WTC11 (cell line): Measurements from ENCODE around the gene OR10P1. TPM values are rescaled to one million over a fixed set of nuclear protein-coding genes. Genes with fewer than 3 reads are reported as not detected.

Source experiments
- ATAC-seq: fragments of 200-7000 bp; cut with Tn5 transposase; 2 replicates; pipeline ENCODE4 v1.10.0; 2021; ENCODE audit warnings: mild to moderate bottlenecking, moderate library complexity
- CTCF ChIA-PET: fragments of 300-600 bp; sonication (Branson Sonifier 250); formaldehyde crosslinking; loops from one replicate; lab custom pipeline; 2021; ENCODE audit warnings: antibody characterized with exemption; lab: Charles Lee
- POLR2A ChIA-PET: fragments of 350-600 bp; sonication (Branson Sonifier 250); formaldehyde crosslinking; loops from one replicate; lab custom pipeline; 2021; ENCODE audit warnings: antibody characterized with exemption; lab: Charles Lee
- DNase-seq: peaks from one replicate; pipeline ENCODE4 v3.0.0; 2021; ENCODE audit warnings: low spot score
- H3K27ac Mint-ChIP-seq: 2 replicates; pipeline ENCODE4 v1.8.0; 2021; ENCODE audit warnings: mixed read lengths
- H3K27me3 Mint-ChIP-seq: 2 replicates; pipeline ENCODE4 v1.8.0; 2021; ENCODE audit warnings: low read depth, mild to moderate bottlenecking, moderate library complexity, mixed read lengths
- H3K36me3 Mint-ChIP-seq: 2 replicates; pipeline ENCODE4 v1.8.0; 2021; ENCODE audit warnings: mixed read lengths
- H3K4me1 Mint-ChIP-seq: 2 replicates; pipeline ENCODE4 v1.8.0; 2022; ENCODE audit warnings: mixed read lengths
- H3K4me3 Mint-ChIP-seq: 2 replicates; pipeline ENCODE4 v1.8.0; 2021; ENCODE audit warnings: mild to moderate bottlenecking, moderate library complexity, mixed read lengths
- H3K9me3 Mint-ChIP-seq: 2 replicates; pipeline ENCODE4 v1.8.0; 2021; ENCODE audit warnings: mixed read lengths
- CDX4 ChIP-seq: fragments of 250-450 bp; sonication (Bioruptor Pico); IDR thresholded peaks from 2 replicates; pipeline ENCODE4 v1.9.0; 2021; ENCODE audit warnings: moderate library complexity, mild to moderate bottlenecking, inconsistent platforms, borderline replicate concordance
- CREB1 ChIP-seq: sonication (generic); formaldehyde crosslinking; IDR thresholded peaks from 2 replicates; pipeline ENCODE4 v1.8.0; 2023; ENCODE audit warnings: mild to moderate bottlenecking, missing genetic modification reagents
- EMX1 ChIP-seq: fragments of 250-450 bp; sonication (Bioruptor Pico); IDR thresholded peaks from 2 replicates; pipeline ENCODE4 v1.8.0; 2021; ENCODE audit warnings: mild to moderate bottlenecking
- ETV6 ChIP-seq: sonication (generic); formaldehyde crosslinking; IDR thresholded peaks from 2 replicates; pipeline ENCODE4 v1.8.1; 2022; ENCODE audit warnings: mild to moderate bottlenecking, missing genetic modification reagents
- FOXJ3 ChIP-seq: sonication (generic); formaldehyde crosslinking; IDR thresholded peaks from 2 replicates; pipeline ENCODE4 v1.9.0; 2021; ENCODE audit warnings: missing genetic modification reagents, mild to moderate bottlenecking, borderline replicate concordance
- FOXK1 ChIP-seq: sonication (generic); formaldehyde crosslinking; IDR thresholded peaks from 2 replicates; pipeline ENCODE4 v1.8.0; 2022; ENCODE audit warnings: mild to moderate bottlenecking, moderate library complexity, missing genetic modification reagents
- GABPB1 ChIP-seq: sonication (generic); formaldehyde crosslinking; IDR thresholded peaks from 2 replicates; pipeline ENCODE4 v1.8.1; 2023; ENCODE audit warnings: mild to moderate bottlenecking, missing genetic modification reagents
- GTF2I ChIP-seq: fragments of 250-450 bp; sonication (Bioruptor Pico); conservative IDR thresholded peaks from 2 replicates; pipeline ENCODE4 v1.4.0; 2021; ENCODE audit warnings: mild to moderate bottlenecking
- JUN ChIP-seq: sonication (generic); formaldehyde crosslinking; IDR thresholded peaks from 2 replicates; pipeline ENCODE4 v1.8.0; 2023; ENCODE audit warnings: mild to moderate bottlenecking, missing genetic modification reagents
- MXD4 ChIP-seq: fragments of 250-450 bp; sonication (Bioruptor Pico); IDR thresholded peaks from 2 replicates; pipeline ENCODE4 v1.8.0; 2021; ENCODE audit warnings: mild to moderate bottlenecking, moderate library complexity, borderline replicate concordance
- MYBL2 ChIP-seq: sonication (generic); formaldehyde crosslinking; IDR thresholded peaks from 2 replicates; pipeline ENCODE4 v1.8.1; 2023; ENCODE audit warnings: mild to moderate bottlenecking, moderate library complexity, missing genetic modification reagents
- NFYB ChIP-seq: sonication (generic); formaldehyde crosslinking; conservative IDR thresholded peaks from 2 replicates; pipeline ENCODE4 v1.8.0; 2022; ENCODE audit warnings: low read depth, missing genetic modification reagents
- PRDM15 ChIP-seq: sonication (generic); formaldehyde crosslinking; IDR thresholded peaks from 2 replicates; pipeline ENCODE4 v1.8.0; 2022; ENCODE audit warnings: missing genetic modification reagents
- RORB ChIP-seq: fragments of 250-450 bp; sonication (Bioruptor Pico); IDR thresholded peaks from 2 replicates; pipeline ENCODE4 v1.9.0; 2021; ENCODE audit warnings: mild to moderate bottlenecking
- SMAD3 ChIP-seq: sonication (generic); formaldehyde crosslinking; IDR thresholded peaks from 2 replicates; pipeline ENCODE4 v1.8.0; 2022; ENCODE audit warnings: missing genetic modification reagents, mild to moderate bottlenecking, borderline replicate concordance
- SMAD4 ChIP-seq: sonication (generic); formaldehyde crosslinking; IDR thresholded peaks from 2 replicates; pipeline ENCODE4 v1.8.0; 2022; ENCODE audit warnings: mild to moderate bottlenecking, missing genetic modification reagents
- TCF7 ChIP-seq: sonication (generic); formaldehyde crosslinking; IDR thresholded peaks from 2 replicates; pipeline ENCODE4 v1.8.0; 2022; ENCODE audit warnings: mild to moderate bottlenecking, low read depth, missing genetic modification reagents, moderate library complexity
- TP53 ChIP-seq: sonication (generic); formaldehyde crosslinking; IDR thresholded peaks from 2 replicates; pipeline ENCODE4 v1.8.1; 2023; ENCODE audit warnings: mild to moderate bottlenecking, missing genetic modification reagents
- ZNF121 ChIP-seq: sonication (generic); formaldehyde crosslinking; IDR thresholded peaks from 2 replicates; pipeline ENCODE4 v1.8.0; 2023; ENCODE audit warnings: missing genetic modification reagents
- ZNF396 ChIP-seq: fragments of 250-450 bp; sonication (Bioruptor Pico); IDR thresholded peaks from 2 replicates; pipeline ENCODE4 v1.8.0; 2021; ENCODE audit warnings: mild to moderate bottlenecking, moderate library complexity, borderline replicate concordance
- ZNF671 ChIP-seq: fragments of 250-450 bp; sonication (Bioruptor Pico); IDR thresholded peaks from 2 replicates; pipeline ENCODE4 v1.8.0; 2021; ENCODE audit warnings: mild to moderate bottlenecking
- total RNA-seq: library from RNA; stranded (reverse); gene quantifications from 3 replicates; pipeline ENCODE4 v1.2.3, GENCODE V29; 2021
- TF ChIP-seq, protein P1 (sequence below): sonication (generic); formaldehyde crosslinking; IDR thresholded peaks from 2 replicates; pipeline ENCODE4 v1.8.1; 2023; ENCODE audit warnings: mild to moderate bottlenecking, missing genetic modification reagents, moderate library complexity
- TF ChIP-seq, protein P2 (sequence below): sonication (generic); formaldehyde crosslinking; IDR thresholded peaks from 2 replicates; pipeline ENCODE4 v1.8.1; 2022; ENCODE audit warnings: mild to moderate bottlenecking, moderate library complexity, missing genetic modification reagents
- TF ChIP-seq, protein P3 (sequence below): sonication (generic); formaldehyde crosslinking; IDR thresholded peaks from 2 replicates; pipeline ENCODE4 v1.8.0; 2022; ENCODE audit warnings: mild to moderate bottlenecking, missing genetic modification reagents
- TF ChIP-seq, protein P4 (sequence below): sonication (generic); formaldehyde crosslinking; IDR thresholded peaks from 2 replicates; pipeline ENCODE4 v1.8.0; 2022; ENCODE audit warnings: mild to moderate bottlenecking, missing genetic modification reagents

OR10P1 gene
- total RNA-seq, 1 experiment from 2014 or later = not detected

DNA sequence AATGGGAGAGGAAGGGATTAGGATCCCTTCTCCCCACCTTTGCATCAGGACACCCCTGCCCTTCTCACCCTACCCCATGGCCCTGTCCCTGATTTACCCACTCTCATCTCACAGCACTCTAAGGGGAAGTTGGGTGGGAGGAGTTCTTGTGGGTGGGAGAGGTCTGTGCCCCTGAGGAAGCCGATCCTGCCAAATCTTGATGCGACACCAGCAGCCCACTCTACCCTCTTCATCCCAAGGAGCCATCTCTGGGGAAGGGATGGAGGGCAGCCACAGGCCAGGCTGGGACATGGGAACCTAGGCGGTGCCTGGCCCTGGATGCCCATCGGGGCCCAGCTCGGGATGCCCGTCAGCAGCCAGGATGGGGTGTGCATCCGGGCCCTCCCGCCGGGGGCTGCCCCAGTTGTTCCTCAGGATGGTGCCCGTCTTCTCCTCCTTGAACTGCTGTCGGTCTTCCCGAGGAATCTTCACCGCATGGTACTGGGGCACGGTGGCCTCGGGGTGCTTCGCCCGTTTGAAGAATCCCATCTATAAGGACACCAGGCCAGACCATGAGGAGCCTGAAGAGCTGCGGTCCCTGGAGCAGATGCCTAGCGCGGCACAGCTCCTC lies 48.2 kb downstream of the OR10P1 start:
- Mint-ChIP-seq H3K9me3 (no peaks in the 10 kb centered on the region), H3K4me1 (peaks cover 14% of the 10 kb centered on the region), H3K27me3 (no peaks in the 10 kb centered on the region; the same call in 1 of the 2 replicates), H3K27ac (no peak overlapping the region), H3K4me3 (no peak overlapping the region), H3K36me3 (peaks cover 7% of the 10 kb centered on the region; the same call in 1 of the 2 replicates)
- no peak for ATAC-seq
- POLR2A ChIA-PET = interaction anchor here (1.1 kb wide), 1 partner anchor 10 kb away, joined by 3 read pairs; no protein-coding TSS in a partner anchor
- no peak for DNase-seq
- CTCF ChIA-PET = interaction anchor here (1.6 to 4.7 kb wide), 2 partner anchors 21 to 53 kb away, joined by 6 to 65 read pairs; no protein-coding TSS in a partner anchor
- TF ChIP-seq MXD4 (CRISPR knock-in tag) (no peak), TP53 (CRISPR knock-in tag) (no peak), ETV6 (CRISPR knock-in tag) (no peak), GABPB1 (CRISPR knock-in tag) (no peak), CDX4 (CRISPR knock-in tag) (no peak), FOXJ3 (no peak), RORB (CRISPR knock-in tag) (no peak), ZNF396 (CRISPR knock-in tag) (no peak), FOXK1 (CRISPR knock-in tag) (no peak), GTF2I (CRISPR knock-in tag) (no peak), EMX1 (CRISPR knock-in tag) (no peak), ZNF671 (CRISPR knock-in tag) (no peak), MYBL2 (CRISPR knock-in tag) (no peak)
- TF ChIP-seq, protein P1, sequence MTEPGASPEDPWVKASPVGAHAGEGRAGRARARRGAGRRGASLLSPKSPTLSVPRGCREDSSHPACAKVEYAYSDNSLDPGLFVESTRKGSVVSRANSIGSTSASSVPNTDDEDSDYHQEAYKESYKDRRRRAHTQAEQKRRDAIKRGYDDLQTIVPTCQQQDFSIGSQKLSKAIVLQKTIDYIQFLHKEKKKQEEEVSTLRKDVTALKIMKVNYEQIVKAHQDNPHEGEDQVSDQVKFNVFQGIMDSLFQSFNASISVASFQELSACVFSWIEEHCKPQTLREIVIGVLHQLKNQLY (CRISPR knock-in tag) = no peak
- TF ChIP-seq, protein P2, sequence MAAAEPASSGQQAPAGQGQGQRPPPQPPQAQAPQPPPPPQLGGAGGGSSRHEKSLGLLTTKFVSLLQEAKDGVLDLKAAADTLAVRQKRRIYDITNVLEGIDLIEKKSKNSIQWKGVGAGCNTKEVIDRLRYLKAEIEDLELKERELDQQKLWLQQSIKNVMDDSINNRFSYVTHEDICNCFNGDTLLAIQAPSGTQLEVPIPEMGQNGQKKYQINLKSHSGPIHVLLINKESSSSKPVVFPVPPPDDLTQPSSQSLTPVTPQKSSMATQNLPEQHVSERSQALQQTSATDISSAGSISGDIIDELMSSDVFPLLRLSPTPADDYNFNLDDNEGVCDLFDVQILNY (CRISPR knock-in tag) = no peak
- TF ChIP-seq, protein P3, sequence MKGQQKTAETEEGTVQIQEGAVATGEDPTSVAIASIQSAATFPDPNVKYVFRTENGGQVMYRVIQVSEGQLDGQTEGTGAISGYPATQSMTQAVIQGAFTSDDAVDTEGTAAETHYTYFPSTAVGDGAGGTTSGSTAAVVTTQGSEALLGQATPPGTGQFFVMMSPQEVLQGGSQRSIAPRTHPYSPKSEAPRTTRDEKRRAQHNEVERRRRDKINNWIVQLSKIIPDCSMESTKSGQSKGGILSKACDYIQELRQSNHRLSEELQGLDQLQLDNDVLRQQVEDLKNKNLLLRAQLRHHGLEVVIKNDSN (CRISPR knock-in tag) = no peak
- TF ChIP-seq, protein P4, sequence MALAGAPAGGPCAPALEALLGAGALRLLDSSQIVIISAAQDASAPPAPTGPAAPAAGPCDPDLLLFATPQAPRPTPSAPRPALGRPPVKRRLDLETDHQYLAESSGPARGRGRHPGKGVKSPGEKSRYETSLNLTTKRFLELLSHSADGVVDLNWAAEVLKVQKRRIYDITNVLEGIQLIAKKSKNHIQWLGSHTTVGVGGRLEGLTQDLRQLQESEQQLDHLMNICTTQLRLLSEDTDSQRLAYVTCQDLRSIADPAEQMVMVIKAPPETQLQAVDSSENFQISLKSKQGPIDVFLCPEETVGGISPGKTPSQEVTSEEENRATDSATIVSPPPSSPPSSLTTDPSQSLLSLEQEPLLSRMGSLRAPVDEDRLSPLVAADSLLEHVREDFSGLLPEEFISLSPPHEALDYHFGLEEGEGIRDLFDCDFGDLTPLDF (CRISPR knock-in tag) = no peak

DNA sequence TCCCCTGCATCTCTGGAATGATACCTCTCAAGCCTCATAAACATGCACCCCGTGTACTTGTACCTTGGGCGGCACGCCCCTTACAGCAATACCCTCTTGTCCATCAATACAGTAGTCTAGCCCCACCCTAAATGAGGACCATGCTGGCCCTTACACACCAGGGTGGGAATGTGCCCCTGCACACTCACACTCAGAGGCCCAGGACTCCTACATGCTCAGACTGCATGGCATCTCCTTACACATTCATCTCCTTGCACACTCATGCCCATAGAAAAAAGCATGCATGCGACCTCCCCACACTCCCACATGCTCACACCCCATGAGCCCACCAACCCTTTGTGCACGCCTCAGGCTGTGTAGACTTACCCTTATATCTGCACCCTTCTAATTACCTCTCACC lies 49.0 kb downstream of the OR10P1 start:
- Mint-ChIP-seq H3K27me3 (no peaks in the 10 kb centered on the region; the same call in 1 of the 2 replicates), H3K4me3 (no peak overlapping the region), H3K36me3 (peaks cover 7% of the 10 kb centered on the region; the same call in 1 of the 2 replicates), H3K4me1 (peaks cover 14% of the 10 kb centered on the region), H3K9me3 (no peaks in the 10 kb centered on the region), H3K27ac (no peak overlapping the region)
- ATAC-seq (no peak), DNase-seq (no peak)
- ChIA-PET CTCF (interaction anchor here (1.3 kb wide), 1 partner anchor 29 kb away, joined by 3 read pairs; no protein-coding TSS in a partner anchor), POLR2A (no interaction called here)
- TF ChIP-seq PRDM15 (no peak), ZNF671 (CRISPR knock-in tag) (no peak), NFYB (CRISPR knock-in tag) (no peak), ZNF121 (CRISPR knock-in tag) (no peak), SMAD4 (CRISPR knock-in tag) (no peak), CREB1 (CRISPR knock-in tag) (no peak), TCF7 (CRISPR knock-in tag) (no peak), SMAD3 (CRISPR knock-in tag) (no peak), JUN (no peak)
